GM18907 (cell line): Measurements from ENCODE around the gene CFAP99.
A peak's percentile ranks its signal among the peaks of the same experiment; 100 is the strongest.
"Not testable (repeated sequence)": the region's sequence is repeated elsewhere in the genome, so short reads cannot be mapped to it uniquely, and the experiment has no call there.

Experiments used
- ATAC-seq: cut with Tn5 transposase; IDR thresholded peaks from one replicate; pipeline ENCODE4 v1.9.1; 2021; ENCODE audit warnings: mild to moderate bottlenecking, moderate library complexity; ENCODE audit not compliant: unreplicated experiment

Gene CFAP99

GRCh38 chr4:2418650-2419571 is at the start of gene CFAP99:
Gene CFAP99, plus strand, starts transcription at chr4:2418955.
- peak; percentile 90 for ATAC-seq

DNA sequence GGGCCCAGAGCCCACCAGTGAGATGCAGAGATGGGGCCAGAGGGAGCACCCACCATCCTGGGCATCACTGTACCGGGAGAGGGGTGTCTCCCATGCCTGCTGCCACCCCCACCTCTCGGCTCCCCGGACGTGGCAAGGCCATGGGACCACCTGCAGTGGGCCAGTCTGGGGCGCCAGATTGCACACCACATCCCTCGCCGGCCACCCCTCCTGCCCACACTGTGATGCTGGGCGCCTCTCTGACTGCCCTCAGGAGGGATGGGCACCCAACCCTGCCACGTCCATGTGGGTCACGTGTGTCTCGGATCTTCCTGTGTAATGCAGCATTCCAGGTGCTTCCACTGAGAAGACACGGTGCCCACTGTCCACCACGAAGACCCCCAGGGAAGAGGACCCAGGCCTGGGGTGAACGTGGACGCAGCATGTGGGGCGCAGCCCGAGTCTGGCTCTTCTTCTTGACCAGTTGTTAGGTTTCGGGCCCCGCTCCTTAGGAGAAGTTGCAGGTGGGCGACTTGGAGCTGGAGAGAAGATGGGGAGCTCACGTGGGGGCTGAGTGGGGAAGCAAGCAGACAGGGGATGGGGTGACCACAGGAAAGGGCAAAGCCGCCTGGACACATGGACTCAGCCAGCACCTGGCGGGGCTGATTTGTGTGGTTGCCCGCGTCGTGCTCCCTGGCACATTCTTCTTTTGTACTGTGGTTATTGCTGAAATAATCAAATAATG is 48.0 kb upstream of the CFAP99 start:
- ATAC-seq: no peak

GRCh38 chr4:2371765-2372487 is 46.8 kb upstream of the CFAP99 start:
- no peak for ATAC-seq

GRCh38 chr4:2372488-2373030 is 46.2 kb upstream of the CFAP99 start:
- ATAC-seq: no peak

DNA sequence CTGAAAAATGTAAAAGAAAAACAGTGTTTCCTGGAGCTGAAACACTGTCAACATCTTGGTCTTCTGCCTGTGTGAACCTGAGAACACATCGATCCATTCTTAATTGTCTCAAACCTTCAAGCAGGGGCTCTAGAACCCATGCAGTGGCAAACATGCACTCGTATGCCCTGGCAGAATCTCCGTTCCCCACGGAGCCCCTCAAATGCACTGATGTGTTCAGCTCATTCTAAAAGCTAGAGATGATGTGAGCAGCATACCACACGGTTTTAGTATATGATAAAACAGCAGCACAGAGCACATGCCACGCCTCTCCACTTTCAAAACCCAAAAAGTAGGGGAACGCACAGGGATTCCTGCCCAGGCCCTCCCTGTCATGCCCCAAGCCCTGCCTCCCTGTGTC is 45.2 kb upstream of the CFAP99 start:
- no peak for ATAC-seq

DNA sequence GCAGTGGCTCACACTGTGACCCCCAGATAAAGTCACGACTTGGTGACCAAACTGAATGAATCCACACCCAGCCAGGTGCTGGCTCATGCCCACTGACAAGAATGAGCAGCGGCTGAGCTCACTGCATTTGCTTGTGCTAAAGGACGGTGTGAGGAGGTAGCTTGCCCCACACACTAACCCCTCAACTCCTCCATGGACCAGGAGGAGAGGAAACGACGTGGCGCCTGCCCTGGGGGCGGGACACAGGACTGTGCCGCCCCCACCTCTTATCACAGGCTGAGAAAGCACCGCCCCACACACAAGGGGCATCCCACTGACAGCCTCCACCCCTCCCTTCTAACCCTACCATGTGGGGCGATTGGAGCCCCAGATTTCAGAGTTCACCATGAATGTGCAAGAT is 43.3 kb upstream of the CFAP99 start:
- ATAC-seq: no peak

- ATAC-seq: no peak
Observed at GRCh38 chr4:2377241-2377640, 41.5 kb upstream of the CFAP99 start.

DNA sequence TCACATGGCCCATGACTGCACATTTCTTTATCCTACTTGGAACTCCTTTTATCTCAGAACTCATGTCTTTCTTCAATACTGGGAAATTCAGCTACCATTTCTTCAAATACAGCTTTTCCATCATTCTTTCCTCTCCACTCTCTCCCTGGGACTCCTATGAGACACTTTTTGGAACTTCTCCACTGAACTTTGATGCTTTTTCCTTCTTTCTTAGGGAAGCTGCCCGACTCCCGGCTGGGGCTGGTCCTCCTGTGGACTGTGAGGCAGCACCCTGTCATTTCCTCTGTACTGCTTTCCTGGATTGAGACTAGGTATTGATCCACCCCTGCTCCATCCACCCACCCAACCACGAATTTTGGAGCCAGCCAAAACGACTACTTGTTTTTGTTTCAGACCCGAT is 40.4 kb upstream of the CFAP99 start:
- ATAC-seq: no peak

DNA sequence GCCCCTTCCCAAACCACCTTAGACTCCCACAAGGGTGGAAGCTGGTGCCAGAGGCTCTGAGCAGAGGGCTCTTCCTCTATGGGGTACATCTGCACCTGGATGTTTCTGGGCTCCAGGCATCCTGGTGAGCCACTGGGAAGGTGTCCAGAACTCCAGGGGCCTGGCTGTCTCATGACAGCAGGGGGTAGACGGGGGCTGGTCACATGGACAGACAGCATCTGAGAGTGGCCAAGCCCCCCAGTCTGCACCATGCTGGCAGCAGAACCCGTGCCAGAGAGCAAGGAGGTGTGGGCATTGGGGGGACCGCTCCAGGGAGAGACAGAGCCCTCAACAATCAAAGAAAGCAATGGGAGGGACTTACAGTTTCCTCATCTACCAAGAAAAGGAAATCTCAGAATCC is 39.9 kb upstream of the CFAP99 start:
- no peak for ATAC-seq

DNA sequence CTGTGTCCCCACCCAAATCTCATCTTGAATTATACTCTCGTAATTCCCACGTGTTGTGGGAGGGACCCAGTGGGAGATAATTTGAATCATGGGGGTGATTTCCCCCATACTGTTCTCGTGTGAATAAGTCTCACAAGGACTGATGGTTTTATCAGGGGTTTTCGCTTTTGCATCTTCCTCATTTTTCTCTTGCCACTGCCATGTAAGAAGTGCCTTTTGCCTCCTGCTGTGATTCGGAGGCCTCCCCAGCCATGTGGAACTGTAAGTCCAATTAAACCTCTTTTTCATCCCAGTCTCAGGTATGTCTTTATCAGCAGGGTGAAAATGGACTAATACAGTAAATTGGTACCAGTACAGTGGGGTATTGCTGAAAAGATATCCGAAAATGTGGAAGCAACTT is 38.2 kb upstream of the CFAP99 start:
- ATAC-seq: not testable (repeated sequence)

DNA sequence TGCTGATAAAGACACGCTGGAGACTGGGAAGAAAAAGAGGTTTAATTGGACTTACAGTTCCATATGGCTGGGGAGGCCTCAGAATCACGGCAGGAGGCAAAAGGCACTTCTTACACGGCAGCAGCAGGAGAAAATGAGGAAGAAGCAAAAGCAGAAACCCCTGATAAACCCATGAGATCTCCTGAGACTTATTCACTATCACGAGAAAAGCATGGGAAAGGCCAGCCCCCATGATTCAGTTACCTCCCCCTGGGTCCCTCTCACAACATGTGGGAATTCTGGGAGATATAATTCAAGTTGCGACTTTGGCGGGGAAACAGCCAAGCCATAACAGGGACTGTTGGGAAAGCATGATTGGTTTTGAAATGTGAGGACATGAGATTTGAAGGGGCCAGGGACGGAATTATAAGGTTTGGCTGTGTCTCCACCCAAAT is 36.0 kb upstream of the CFAP99 start:
- ATAC-seq: not testable (repeated sequence)

DNA sequence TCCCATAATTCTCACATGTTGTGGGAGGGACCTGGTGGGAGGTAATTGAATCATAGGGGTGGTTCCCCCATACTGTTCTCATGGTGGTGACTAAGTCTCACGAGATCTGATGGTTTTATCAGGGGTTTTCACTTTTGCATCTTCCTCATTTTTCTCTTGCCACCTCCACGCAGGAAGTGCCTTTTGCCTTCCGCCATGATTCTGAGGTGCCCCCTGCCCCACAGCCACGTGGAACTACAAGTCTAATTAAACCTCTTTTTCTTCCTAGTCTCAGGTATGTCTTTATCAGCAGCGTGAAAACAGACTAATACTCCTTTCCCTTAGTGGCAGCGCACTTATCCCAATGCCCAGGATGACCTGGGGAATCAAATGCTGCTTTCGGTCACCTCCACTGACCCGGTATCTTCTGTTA is 35.5 kb upstream of the CFAP99 start:
- ATAC-seq: not testable (repeated sequence)

GRCh38 chr4:2383760-2384159 is 35.0 kb upstream of the CFAP99 start:
- no peak for ATAC-seq

GRCh38 chr4:2384245-2384644 is 34.5 kb upstream of the CFAP99 start:
- ATAC-seq: no peak

DNA sequence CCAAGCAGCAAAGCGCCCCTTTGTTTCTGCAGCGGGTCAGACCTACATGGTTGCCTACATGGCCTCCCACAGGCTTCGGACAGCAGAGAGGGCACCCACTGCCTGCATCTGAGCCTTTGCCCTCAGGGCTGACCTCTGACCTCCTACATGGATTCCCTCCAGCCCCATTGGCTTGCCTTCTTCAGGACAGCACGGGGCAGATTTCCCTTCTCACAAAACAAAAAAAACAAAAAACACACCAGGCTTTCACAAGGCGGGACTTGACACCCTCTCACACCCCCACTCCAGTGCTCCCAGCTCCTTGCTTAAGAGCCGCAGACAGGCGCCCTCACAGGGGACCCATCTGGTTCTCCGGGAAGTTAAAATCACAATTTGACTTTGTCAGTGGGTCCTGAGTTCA is 33.2 kb upstream of the CFAP99 start:
- no peak for ATAC-seq

- ATAC-seq: no peak
Observed at GRCh38 chr4:2386717-2387116, 32.0 kb upstream of the CFAP99 start.

DNA sequence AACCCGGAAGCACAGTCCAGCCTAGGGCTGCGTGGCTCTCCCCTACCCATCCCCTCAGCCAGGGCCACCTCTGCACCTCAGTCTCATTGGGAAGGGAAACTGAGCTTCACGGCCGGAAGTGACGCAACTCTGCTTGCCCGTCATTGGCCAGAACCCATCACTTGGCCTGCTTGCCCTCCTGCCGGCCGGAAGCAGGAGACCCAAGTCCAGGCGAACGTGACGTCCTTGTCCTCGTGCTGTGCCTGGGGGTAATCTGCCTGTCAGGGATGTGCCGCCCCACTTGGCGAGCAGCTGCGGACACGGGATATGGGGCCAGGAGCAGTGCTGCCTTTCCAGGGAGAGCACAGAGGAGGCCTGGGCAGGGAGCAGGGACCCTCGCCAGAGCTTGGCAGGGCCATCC is 31.5 kb upstream of the CFAP99 start:
- ATAC-seq: no peak

GRCh38 chr4:2387829-2388228 is 30.9 kb upstream of the CFAP99 start:
- ATAC-seq: no peak

GRCh38 chr4:2388429-2389182 is 30.1 kb upstream of the CFAP99 start:
- no peak for ATAC-seq

DNA sequence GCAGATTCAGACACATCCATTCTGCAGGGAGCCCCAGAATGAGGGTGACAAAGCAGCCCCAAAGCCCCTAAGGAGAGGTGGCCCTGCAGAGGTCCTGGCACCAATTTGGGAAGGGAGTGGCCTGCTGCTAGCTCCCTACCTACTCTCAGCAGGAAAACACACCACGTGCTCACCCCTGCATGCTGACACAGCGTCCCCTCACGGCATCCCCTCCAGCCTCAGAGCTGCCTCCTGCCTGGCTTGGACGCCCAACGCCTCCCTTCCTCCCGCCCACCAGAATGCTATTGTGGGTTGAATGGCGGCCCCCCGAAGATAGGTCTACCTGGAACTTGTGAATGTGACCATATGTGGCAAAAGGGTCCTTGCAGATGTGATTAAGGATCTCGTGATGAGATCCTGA is 29.1 kb upstream of the CFAP99 start:
- no peak for ATAC-seq
